ENCODE results near the gene KCNK1.

- TF ChIP-seq, protein P1, sequence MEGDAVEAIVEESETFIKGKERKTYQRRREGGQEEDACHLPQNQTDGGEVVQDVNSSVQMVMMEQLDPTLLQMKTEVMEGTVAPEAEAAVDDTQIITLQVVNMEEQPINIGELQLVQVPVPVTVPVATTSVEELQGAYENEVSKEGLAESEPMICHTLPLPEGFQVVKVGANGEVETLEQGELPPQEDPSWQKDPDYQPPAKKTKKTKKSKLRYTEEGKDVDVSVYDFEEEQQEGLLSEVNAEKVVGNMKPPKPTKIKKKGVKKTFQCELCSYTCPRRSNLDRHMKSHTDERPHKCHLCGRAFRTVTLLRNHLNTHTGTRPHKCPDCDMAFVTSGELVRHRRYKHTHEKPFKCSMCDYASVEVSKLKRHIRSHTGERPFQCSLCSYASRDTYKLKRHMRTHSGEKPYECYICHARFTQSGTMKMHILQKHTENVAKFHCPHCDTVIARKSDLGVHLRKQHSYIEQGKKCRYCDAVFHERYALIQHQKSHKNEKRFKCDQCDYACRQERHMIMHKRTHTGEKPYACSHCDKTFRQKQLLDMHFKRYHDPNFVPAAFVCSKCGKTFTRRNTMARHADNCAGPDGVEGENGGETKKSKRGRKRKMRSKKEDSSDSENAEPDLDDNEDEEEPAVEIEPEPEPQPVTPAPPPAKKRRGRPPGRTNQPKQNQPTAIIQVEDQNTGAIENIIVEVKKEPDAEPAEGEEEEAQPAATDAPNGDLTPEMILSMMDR (IDR thresholded peaks at IDR 0.05 in 4 of 5, conservative IDR thresholded peaks at IDR 0.05 in 1 of 5): no peak
- TF ChIP-seq POLR2A (IDR thresholded peaks at IDR 0.05): no peak
Observed at GRCh38 chr1:233617025-233617424, 3.1 kb downstream of the KCNK1 start.
